Measurements from ENCODE around the gene PDSS2. TPM values are rescaled to one million over a fixed set of nuclear protein-coding genes. Genes with fewer than 3 reads are reported as not detected.

Gene PDSS2
- total RNA-seq, 1 donor from 2014 or later: 19.3 TPM

DNA sequence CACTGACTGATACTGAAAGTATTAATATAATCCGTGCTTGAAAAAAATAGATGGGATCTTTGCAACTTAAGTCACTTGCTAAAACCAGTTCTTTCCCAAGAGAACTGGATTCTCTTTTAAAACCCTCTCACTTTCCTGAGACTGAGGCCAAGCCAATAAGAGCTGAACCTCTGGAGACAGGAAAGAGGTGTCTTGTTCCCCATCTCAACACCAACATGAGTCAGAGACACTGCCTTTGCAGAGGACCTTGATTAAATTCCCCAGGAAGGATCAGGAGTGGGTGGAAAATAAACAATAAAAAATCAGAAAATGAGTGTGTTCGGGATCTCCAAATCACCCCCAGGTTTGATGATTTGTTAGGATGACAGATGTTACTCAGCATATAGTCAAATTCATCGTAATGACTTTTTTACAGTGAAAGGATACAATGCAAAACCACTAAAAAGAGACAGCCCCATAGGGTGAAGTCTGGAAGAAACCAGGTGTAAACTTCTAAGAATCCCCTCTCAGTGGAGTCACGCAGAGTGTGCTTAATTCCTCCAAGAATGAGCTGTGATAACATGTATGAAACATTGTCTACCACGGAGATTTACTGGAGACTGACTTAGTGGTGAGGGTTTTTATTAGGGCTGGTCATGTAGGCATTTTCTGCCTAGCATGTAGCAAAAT is 221.2 kb downstream of the PDSS2 start:
- Mint-ChIP-seq H3K36me3 (ENCODE audit: low read depth) (peaks cover 40% of the 10 kb centered on the region), H3K27ac (no peak overlapping the region), H3K4me3 (no peak overlapping the region), H3K4me1 (no peaks in the 10 kb centered on the region), H3K27me3 (no peaks in the 10 kb centered on the region), H3K9me3 (peaks cover 10% of the 10 kb centered on the region)
- CTCF ChIA-PET: no interaction called here
- intact Hi-C loops (cut with micrococcal nuclease): no loop called here
- no peak for ATAC-seq (ENCODE audit: low read depth)
- no peak for DNase-seq
- POLR2A ChIA-PET: no interaction called here
- no peak for TF ChIP-seq CTCF (IDR thresholded peaks at IDR 0.05)

DNA sequence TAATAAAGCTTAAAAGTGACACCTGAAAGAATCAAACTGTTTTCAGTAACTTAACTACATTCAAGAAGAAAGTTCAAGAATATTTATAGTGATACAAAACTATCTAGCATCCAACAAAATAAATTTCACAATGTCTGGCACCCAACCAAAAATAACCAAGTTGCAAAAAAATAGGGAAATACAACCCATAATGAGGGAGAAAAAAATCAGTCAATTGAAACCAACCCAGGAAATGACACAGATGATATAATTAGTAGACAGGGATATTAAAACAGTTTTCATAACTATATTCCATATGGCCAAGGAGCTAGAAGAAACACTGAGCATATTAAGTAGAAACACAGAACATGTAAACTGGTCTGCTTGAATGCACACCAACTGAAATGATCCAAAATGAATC is 223.9 kb downstream of the PDSS2 start:
- Mint-ChIP-seq H3K27me3 (no peaks in the 10 kb centered on the region), H3K36me3 (ENCODE audit: low read depth) (peaks cover 41% of the 10 kb centered on the region), H3K4me1 (no peaks in the 10 kb centered on the region), H3K27ac (no peak overlapping the region), H3K4me3 (no peak overlapping the region), H3K9me3 (peaks cover 10% of the 10 kb centered on the region)
- DNase-seq: no peak
- ChIA-PET POLR2A (no interaction called here), CTCF (no interaction called here)
- intact Hi-C loops (cut with micrococcal nuclease): no loop called here
- no peak for ATAC-seq (ENCODE audit: low read depth)
- TF ChIP-seq CTCF (IDR thresholded peaks at IDR 0.05): no peak

DNA sequence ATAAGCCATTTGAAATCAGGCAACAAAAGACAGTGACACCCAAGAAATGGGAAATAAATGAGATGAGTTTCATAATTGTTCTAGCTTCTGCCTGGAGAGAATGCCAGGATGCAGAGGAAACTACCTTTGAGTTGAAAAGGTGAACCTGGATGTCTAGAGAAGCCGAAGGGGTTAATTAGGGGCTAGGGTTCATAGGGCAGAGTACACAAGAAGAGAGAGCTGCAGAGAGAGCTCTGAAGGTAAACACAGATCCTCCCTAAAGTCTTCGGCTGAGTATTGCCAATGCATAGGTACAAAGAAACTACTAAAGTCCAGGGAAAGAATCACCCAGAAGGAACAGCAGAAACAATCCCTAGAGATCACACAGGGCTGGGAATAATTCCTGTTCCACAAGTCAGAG is 224.4 kb downstream of the PDSS2 start:
- no peak overlapping the region for H3K27ac Mint-ChIP-seq
- no peak for ATAC-seq (ENCODE audit: low read depth)
- peaks cover 10% of the 10 kb centered on the region for H3K9me3 Mint-ChIP-seq
- peaks cover 41% of the 10 kb centered on the region for H3K36me3 Mint-ChIP-seq (ENCODE audit: low read depth)
- no peaks in the 10 kb centered on the region for H3K4me1 Mint-ChIP-seq
- TF ChIP-seq CTCF (IDR thresholded peaks at IDR 0.05): no peak
- H3K27me3 Mint-ChIP-seq: no peaks in the 10 kb centered on the region
- intact Hi-C loops (cut with micrococcal nuclease): no loop called here
- POLR2A ChIA-PET: no interaction called here
- H3K4me3 Mint-ChIP-seq: no peak overlapping the region
- no peak for DNase-seq
- CTCF ChIA-PET: no interaction called here

DNA sequence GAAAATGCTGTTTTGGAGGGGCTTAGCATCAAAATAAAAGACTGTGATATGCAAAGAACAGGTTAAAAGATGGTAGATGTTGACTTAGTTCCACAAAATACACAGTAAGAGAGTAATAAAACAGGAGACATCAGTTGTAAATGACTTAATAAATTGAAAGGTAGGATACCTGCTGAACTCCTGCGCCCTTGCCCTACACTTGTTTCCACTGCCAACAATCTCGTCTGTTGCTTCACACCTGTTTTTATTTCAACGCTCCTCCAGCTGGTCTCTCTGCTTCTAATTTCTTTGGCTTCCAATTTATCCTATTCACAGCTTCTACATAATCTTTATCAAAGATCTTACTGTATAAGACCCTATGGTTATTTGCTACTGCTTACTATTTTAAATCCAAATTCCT is 228.1 kb downstream of the PDSS2 start:
- no peaks in the 10 kb centered on the region for H3K27me3 Mint-ChIP-seq
- no peaks in the 10 kb centered on the region for H3K4me1 Mint-ChIP-seq
- ChIA-PET CTCF (no interaction called here), POLR2A (no interaction called here)
- H3K27ac Mint-ChIP-seq: no peak overlapping the region
- no peak for TF ChIP-seq CTCF (IDR thresholded peaks at IDR 0.05)
- ATAC-seq (ENCODE audit: low read depth) (no peak), DNase-seq (no peak)
- peaks cover 27% of the 10 kb centered on the region for H3K36me3 Mint-ChIP-seq (ENCODE audit: low read depth)
- peaks cover 6% of the 10 kb centered on the region for H3K9me3 Mint-ChIP-seq
- H3K4me3 Mint-ChIP-seq: no peak overlapping the region
- intact Hi-C loops (cut with micrococcal nuclease): no loop called here

DNA sequence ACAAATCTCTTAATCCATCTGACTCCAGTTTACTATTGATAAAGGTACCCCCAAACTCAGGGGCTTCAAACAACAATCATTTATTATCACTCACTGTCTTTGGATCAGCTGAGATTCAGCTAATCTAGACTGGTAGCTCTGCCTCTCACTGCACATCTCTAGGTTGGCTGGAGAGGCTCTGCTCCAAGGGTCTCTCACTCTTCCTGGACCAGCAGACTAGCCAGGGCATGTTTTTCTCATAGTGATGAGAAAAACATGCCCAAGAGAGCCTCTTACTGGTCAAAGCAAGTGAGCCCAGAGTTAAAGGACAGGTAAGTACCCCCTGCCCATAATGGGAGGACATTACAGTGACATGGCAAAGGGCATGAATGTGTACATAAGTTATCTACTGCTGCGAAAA is 228.9 kb downstream of the PDSS2 start:
- no peak for DNase-seq
- POLR2A ChIA-PET: no interaction called here
- CTCF ChIA-PET: no interaction called here

More for the DNA sequence above, 228.9 kb downstream of the PDSS2 start:
- Mint-ChIP-seq H3K27me3 (no peaks in the 10 kb centered on the region), H3K9me3 (peaks cover under 1% of the 10 kb centered on the region), H3K4me1 (no peaks in the 10 kb centered on the region), H3K27ac (no peak overlapping the region), H3K4me3 (no peak overlapping the region), H3K36me3 (ENCODE audit: low read depth) (peaks cover 19% of the 10 kb centered on the region)
- no peak for ATAC-seq (ENCODE audit: low read depth)
- intact Hi-C loops (cut with micrococcal nuclease): no loop called here
- TF ChIP-seq CTCF (IDR thresholded peaks at IDR 0.05): no peak

Measured in activated B cell treated with CpG ODN at 0.5 μM for 24 hours (primary cell).